NCI-H345 treated with DMSO at 0.1 percent for 48 hours (cell line): ENCODE measurements around the gene EBF3.

Experiments used
- DNase-seq: peaks from one replicate; lab custom pipeline; 2025; ENCODE audit not compliant: unreplicated experiment; lab: John Stamatoyannopoulos, UW

Gene EBF3

GRCh38 chr10:129971381-129972144, 7.5 kb upstream of the EBF3 start:
- DNase-seq: peak; percentile 45

- no peak for DNase-seq
These were observed 6.6 kb upstream of the EBF3 start for GRCh38 chr10:129970465-129971364.

GRCh38 chr10:129969911-129970464, 5.9 kb upstream of the EBF3 start:
- DNase-seq: no peak

- no peak for DNase-seq
These were observed 5.3 kb upstream of the EBF3 start for GRCh38 chr10:129969184-129969910.

GRCh38 chr10:129968853-129969183, 4.7 kb upstream of the EBF3 start:
- no peak for DNase-seq

- DNase-seq: no peak
These were observed 4.2 kb upstream of the EBF3 start for GRCh38 chr10:129968020-129968852.

GRCh38 chr10:129967579-129968019, 3.5 kb upstream of the EBF3 start:
- DNase-seq: no peak

GRCh38 chr10:129966889-129967578, 3.0 kb upstream of the EBF3 start:
- DNase-seq: no peak

- no peak for DNase-seq
These were observed 2.4 kb upstream of the EBF3 start for GRCh38 chr10:129966370-129966888.

GRCh38 chr10:129965959-129966358, 1.9 kb upstream of the EBF3 start:
- no peak for DNase-seq

GRCh38 chr10:129965425-129965808, 1.3 kb upstream of the EBF3 start:
- DNase-seq: no peak

- no peak for DNase-seq
These were observed 744 bp upstream of the EBF3 start for GRCh38 chr10:129964611-129965424.

GRCh38 chr10:129962872-129963640, 1.0 kb downstream of the EBF3 start:
- DNase-seq: peak; percentile 32

GRCh38 chr10:129962031-129962871, 1.8 kb downstream of the EBF3 start:
- no peak for DNase-seq

GRCh38 chr10:129961157-129961701, 2.8 kb downstream of the EBF3 start:
- DNase-seq: no peak

GRCh38 chr10:129960481-129961156, 3.5 kb downstream of the EBF3 start:
- no peak for DNase-seq
